Nephron (organoid): Measurements from ENCODE around the gene SGCA.

ENCODE experiments used
- H3K27ac Mint-ChIP-seq, 3 experiments: 2 replicates each; pipeline ENCODE4 v1.8.0; 2020; ENCODE audit warnings: mixed read lengths in 3 of 3, mild to moderate bottlenecking in 2 of 3, moderate library complexity in 1 of 3
- H3K27me3 Mint-ChIP-seq: 2 replicates; pipeline ENCODE4 v1.8.0; 2021; ENCODE audit warnings: low read depth, mild to moderate bottlenecking, moderate library complexity, mixed read lengths
- H3K36me3 Mint-ChIP-seq: 2 replicates; pipeline ENCODE4 v1.8.0; 2020; ENCODE audit warnings: low read depth, mixed read lengths
- H3K4me1 Mint-ChIP-seq: 2 replicates; pipeline ENCODE4 v1.8.0; 2020; ENCODE audit warnings: mixed read lengths
- H3K4me3 Mint-ChIP-seq, 3 experiments: 2 replicates each; pipeline ENCODE4 v1.8.0; 2020; ENCODE audit warnings: mild to moderate bottlenecking in 3 of 3, mixed read lengths in 3 of 3, moderate library complexity in 2 of 3
- H3K9me3 Mint-ChIP-seq: 2 replicates; pipeline ENCODE4 v1.8.0; 2020; ENCODE audit warnings: mixed read lengths
- CTCF ChIP-seq, 3 experiments: fragments of 200-600 bp; sonication (generic); IDR thresholded peaks; one replicate each; pipeline ENCODE4 v1.5.0; 2021; ENCODE audit warnings: antibody characterized with exemption in 3 of 3; ENCODE audit not compliant: unreplicated experiment in 3 of 3

Gene SGCA

GRCh38 chr17:50218071-50218759, 52.4 kb downstream of the SGCA start:
- peak overlapping the region in 2 of 3 experiments; percentile 5 to 17 for H3K4me3 Mint-ChIP-seq
- peaks cover 4% of the 10 kb centered on the region for H3K27me3 Mint-ChIP-seq
- H3K36me3 Mint-ChIP-seq: no peaks in the 10 kb centered on the region
- peak overlapping the region; percentile 96 to 100 (median 98) for H3K27ac Mint-ChIP-seq
- no peaks in the 10 kb centered on the region for H3K9me3 Mint-ChIP-seq
- TF ChIP-seq CTCF (IDR thresholded peaks at IDR 0.05; ENCODE audit: unreplicated experiment in 3 of 3): no peak
- peaks cover 81% of the 10 kb centered on the region for H3K4me1 Mint-ChIP-seq

- Mint-ChIP-seq H3K27me3 (peaks cover 3% of the 10 kb centered on the region), H3K4me3 (no peak overlapping the region), H3K27ac (peak overlapping the region; percentile 96 to 100 (median 98)), H3K9me3 (no peaks in the 10 kb centered on the region), H3K36me3 (no peaks in the 10 kb centered on the region), H3K4me1 (peaks cover 76% of the 10 kb centered on the region)
- TF ChIP-seq CTCF (IDR thresholded peaks at IDR 0.05; ENCODE audit: unreplicated experiment in 3 of 3): no peak
Observed at GRCh38 chr17:50218771-50219315, 53.0 kb downstream of the SGCA start.

GRCh38 chr17:50219342-50219741, 53.5 kb downstream of the SGCA start:
- H3K9me3 Mint-ChIP-seq: peaks cover under 1% of the 10 kb centered on the region
- H3K4me3 Mint-ChIP-seq: peak overlapping the region in 1 of 3 experiments; percentile 24
- peaks cover 3% of the 10 kb centered on the region for H3K27me3 Mint-ChIP-seq
- H3K36me3 Mint-ChIP-seq: no peaks in the 10 kb centered on the region
- peaks cover 74% of the 10 kb centered on the region for H3K4me1 Mint-ChIP-seq
- H3K27ac Mint-ChIP-seq: peak overlapping the region; percentile 96 to 100 (median 98)
- no peak for TF ChIP-seq CTCF (IDR thresholded peaks at IDR 0.05; ENCODE audit: unreplicated experiment in 3 of 3)

- TF ChIP-seq CTCF (IDR thresholded peaks at IDR 0.05; ENCODE audit: unreplicated experiment in 3 of 3): no peak
- Mint-ChIP-seq H3K9me3 (peaks cover 7% of the 10 kb centered on the region), H3K27ac (peak overlapping the region; percentile 96 to 100 (median 98)), H3K4me3 (peak overlapping the region in 2 of 3 experiments; percentile 41 to 49), H3K36me3 (no peaks in the 10 kb centered on the region), H3K27me3 (peaks cover 3% of the 10 kb centered on the region), H3K4me1 (peaks cover 67% of the 10 kb centered on the region)
Observed at GRCh38 chr17:50219939-50220465, 54.2 kb downstream of the SGCA start.

GRCh38 chr17:50220811-50221210, 55.0 kb downstream of the SGCA start:
- Mint-ChIP-seq H3K27ac (peak overlapping the region; percentile 96 to 100 (median 98)), H3K9me3 (peaks cover 11% of the 10 kb centered on the region), H3K36me3 (no peaks in the 10 kb centered on the region), H3K4me3 (no peak overlapping the region), H3K4me1 (peaks cover 59% of the 10 kb centered on the region), H3K27me3 (peaks cover 3% of the 10 kb centered on the region)
- TF ChIP-seq CTCF (IDR thresholded peaks at IDR 0.05; ENCODE audit: unreplicated experiment in 3 of 3): no peak
